NOMO-1 (cell line): Measurements from ENCODE around the gene FBRS.
"Not testable (repeated sequence)": the region's sequence is repeated elsewhere in the genome, so short reads cannot be mapped to it uniquely, and the experiment has no call there.

ENCODE experiments used
- DNase-seq, 2 experiments: peaks; one replicate each; lab custom pipeline; 2025; ENCODE audit not compliant: unreplicated experiment in 2 of 2; lab: John Stamatoyannopoulos, UW

FBRS gene

GRCh38 chr16:30697264-30698138 is 39.3 kb downstream of the FBRS start:
- DNase-seq = no peak

GRCh38 chr16:30698139-30698815 is 40.0 kb downstream of the FBRS start:
- DNase-seq = peak; percentile 96 to 99

GRCh38 chr16:30698816-30699614 is 40.8 kb downstream of the FBRS start, which contains the start of gene SRCAP:
Gene SRCAP, plus strand, starts transcription at chr16:30699171. Its CDS starts 1,654 bp downstream, at chr16:30700825.
- DNase-seq = peak; percentile 77 to 84

GRCh38 chr16:30699615-30700099 is 41.4 kb downstream of the FBRS start:
- DNase-seq = no peak

GRCh38 chr16:30700491-30700890 is 42.3 kb downstream of the FBRS start:
- DNase-seq = no peak

GRCh38 chr16:30700971-30701370 is 42.7 kb downstream of the FBRS start:
- no peak for DNase-seq

- not testable (repeated sequence) for DNase-seq
These were observed 44.8 kb downstream of the FBRS start for GRCh38 chr16:30703071-30703470.

- no peak for DNase-seq
These were observed 45.7 kb downstream of the FBRS start for GRCh38 chr16:30703971-30704370.

GRCh38 chr16:30706046-30706445 is 47.8 kb downstream of the FBRS start:
- no peak for DNase-seq

- no peak for DNase-seq
These were observed 52.7 kb downstream of the FBRS start for GRCh38 chr16:30710971-30711370.

GRCh38 chr16:30711712-30712111 is 53.5 kb downstream of the FBRS start:
- no peak for DNase-seq

GRCh38 chr16:30715750-30716445 is 57.7 kb downstream of the FBRS start:
- peak in 1 of 2 experiments; percentile 74 for DNase-seq

GRCh38 chr16:30720086-30720485 is 61.9 kb downstream of the FBRS start:
- DNase-seq = no peak
